GM21723 (cell line): ENCODE data around the gene PALD1.

Experiments used
- ATAC-seq: cut with Tn5 transposase; IDR thresholded peaks from one replicate; pipeline ENCODE4 v1.9.1; 2021; ENCODE audit warnings: mild to moderate bottlenecking, moderate library complexity; ENCODE audit not compliant: unreplicated experiment

Gene PALD1

DNA sequence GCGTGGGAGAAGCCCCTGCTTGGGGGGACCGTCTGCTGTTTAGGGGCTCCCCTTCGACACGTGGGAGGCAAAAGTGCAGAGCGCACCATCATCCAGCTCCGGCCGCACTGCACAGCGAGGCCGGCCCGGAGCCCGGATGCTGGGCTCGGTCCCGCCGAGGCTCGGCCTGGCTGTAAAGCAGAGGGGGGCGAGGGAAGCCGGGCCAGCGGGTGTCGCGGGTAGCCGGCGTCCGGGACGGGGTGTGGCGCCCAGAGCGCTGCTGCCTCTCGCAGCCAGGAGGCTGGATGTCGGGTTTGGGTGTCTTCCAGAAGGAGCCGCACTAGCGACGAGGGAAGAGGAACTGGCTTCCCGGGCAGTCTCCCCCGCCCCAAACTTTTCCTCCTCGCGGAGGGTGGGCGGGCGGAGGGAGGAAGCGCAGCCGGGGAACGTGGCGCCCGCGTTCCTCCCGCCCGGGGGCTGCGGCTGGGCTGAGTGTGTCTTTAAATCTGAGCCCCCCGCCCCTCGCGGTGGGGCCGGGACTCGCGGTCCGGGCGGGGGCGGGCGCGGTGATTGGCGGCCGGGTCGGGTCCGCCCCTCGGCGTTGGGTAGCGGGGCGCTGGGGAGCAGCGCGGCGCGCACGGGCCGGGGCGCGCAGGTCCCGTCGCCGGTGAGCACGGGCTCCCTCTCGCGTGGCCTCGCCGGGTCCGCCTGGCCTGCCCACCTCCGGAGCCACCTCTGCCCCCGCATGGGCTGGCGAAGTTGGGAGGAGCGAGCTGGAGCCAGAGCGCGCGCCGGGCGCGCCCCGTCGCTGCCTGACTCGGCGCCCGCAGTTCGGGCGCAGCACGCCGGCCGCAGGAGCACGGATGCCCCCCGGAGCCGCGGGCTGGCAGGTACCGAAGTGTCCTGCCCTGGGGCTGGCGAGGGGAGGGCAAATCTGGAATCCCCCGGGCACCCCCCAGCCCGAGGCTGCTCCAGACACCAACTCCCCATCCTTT, at the start of gene PALD1:
Gene PALD1 (plus strand): TSS at position 577 of the 974 bp plus-strand sequence. CDS start 47,185 bp downstream, outside the sequence.
- ATAC-seq = no peak

DNA sequence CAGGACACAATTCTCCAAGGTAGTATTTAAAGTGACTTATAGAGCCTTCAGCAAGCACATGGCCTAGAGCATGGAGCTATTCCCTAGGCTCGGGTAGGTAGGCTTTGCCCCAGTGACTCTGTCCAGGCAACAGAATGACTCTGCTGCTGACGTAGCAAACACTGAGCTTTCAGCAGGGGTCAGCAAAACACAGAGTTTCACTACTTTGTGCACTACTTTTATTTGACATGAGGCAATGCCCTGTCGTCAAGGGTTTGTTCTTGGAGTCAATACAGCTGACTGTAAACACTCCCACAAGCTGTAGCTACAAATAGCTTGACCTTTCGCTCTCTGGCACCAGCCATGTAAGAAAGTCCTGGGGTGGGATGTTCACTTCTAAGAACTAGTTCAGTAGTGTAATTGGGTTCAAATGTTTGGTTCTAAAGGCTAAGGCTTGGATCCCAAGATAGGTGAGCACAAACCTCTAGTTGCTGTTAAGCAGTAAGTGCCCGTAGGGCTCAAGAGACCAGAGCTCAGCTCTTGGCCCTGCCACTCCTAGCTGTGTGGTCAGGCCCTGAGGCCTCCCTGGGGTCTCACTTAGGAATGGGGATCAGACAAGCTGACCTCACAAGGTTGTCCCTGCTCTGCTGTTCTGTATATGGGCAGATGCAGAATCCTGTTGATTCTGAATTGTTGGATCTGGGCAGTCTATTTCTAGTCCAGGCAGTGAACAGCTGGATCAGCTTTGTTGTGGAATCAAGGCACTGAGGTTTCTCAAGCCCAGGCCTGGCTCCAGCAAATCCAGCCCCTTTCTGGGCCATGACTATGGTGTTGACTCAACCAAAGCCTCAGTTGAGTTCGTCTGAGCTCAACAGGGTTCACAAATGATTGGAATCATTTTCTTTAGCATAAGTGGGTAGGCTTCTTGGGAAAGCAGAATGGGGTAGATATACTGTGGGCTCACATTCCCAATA, 47.8 kb upstream of the PALD1 start:
- ATAC-seq = no peak

GRCh38 chr10:70432101-70432500, 46.5 kb upstream of the PALD1 start:
- no peak for ATAC-seq

DNA sequence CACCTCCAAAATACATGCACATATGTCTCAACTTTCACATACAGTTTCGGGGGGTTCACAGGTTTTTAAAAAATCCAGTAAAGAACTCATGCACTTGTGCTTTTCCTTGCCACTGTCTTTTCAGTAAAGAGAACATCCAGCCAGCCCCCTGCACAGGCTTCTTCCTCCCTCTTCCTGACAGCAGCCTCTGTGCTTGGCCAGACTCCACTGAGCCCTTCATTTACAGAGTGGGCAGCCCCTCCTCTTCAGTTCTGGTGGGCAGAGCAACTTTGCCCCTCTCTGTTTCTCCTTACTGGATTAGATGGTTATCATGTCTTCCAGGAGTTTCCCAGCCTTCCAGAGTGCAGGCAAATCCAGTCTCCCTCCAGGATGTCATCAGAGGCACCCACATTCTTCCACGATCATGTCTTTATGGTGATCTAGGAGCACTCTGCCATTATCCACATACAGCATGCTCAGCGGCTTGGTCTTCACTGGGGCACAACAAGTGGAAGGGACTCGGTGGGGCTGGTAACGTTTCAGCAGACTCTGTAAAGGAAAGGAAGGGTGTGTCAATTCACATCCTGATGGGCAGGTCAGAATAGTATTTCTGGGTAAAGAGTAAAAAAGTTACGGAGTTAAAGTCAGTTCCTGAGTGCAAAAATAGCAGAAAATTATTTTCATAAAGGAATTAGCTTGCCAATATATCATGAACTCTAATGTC, 45.9 kb upstream of the PALD1 start:
- no peak for ATAC-seq

DNA sequence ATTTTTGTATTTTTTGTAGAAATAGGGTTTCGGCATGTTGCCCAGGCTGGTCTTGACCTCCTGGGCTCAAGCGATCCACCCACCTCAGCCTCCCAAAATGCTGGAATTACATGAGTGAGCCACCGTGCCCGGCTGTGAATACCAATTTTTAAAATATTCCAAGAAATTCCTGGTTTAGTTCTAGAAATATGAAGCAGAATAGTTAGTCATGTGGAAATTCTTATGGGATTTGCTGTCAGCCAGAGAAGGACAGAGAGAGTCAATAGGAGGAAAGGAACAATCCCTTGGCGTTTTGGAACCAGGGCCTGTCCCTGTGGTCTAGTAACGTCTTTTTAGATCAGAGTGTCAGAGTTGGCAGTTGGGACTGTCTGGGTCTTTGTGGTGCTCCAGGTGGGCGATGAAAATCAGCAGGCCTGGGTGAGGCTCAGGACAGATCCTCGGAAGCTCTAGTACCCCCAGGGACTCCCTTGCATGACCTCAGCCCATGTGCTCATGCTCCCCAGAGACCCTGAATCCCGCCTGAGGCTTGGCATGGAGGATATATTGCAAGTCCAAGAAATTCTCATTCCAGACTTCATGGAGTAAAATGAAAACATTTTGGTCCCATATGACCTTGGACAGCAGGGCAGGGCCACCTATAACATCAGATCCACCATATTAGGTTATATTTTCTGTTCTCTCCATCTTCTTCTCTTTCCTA, 44.8 kb upstream of the PALD1 start:
- ATAC-seq = no peak

DNA sequence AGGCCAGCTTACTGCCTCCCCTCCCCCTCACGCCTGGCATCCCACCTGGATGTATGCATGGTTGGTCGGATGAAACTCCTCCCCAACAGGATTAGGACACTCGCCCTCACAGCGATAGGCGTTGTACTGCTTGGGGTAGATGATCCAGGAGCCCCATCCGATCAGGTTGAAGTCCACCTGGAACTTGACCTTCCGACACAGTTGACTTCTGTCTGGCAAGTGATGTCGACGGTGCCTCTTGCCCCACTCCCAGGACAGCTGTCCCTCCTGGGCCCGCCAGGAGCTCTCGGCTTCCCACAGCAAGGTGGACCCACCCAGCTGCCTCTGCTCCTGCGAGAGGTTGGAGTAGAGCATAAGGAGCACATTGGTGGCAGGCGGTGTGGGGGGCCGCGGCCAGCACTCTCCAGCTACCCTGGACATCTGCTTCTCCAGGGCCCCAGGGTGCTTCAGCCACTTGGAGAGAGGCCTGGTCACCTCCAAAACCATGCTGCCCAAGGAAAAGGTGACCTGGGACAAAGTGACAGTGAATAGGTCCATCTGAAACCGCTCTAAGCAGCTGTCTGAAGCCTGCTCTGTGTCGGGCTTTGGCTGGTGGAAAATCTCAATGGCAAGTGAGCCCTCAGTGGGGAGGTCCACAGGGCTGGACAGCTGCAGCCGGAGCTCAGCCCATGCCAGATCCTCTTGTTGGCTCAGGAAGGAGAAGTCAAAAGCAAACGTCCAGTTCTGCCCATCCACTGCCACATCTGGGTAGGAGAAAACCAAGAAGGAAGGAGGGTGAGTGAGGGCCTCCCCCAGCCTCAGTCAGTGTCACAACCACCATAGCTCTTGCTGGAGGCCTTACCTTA, 43.1 kb upstream of the PALD1 start:
- no peak for ATAC-seq

DNA sequence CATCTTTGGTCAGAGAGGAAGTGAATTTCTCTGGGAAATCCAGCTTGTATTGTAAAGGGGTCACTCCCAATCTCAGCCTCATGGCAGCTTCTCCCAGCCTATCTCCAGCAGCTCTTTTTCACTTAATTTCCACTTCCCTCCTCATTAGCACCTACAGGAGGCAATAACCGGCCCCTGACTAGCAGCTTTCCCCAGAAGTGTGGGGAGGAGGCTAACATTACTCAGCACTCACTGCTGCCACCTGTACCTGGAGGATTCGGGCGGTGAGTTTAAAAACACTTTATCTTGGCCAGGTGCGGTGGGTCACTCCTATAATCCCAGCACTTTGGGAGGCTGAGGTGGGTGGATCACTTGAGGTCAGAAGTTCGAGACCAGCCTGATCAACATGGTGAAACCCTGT, 40.8 kb upstream of the PALD1 start:
- no peak for ATAC-seq

DNA sequence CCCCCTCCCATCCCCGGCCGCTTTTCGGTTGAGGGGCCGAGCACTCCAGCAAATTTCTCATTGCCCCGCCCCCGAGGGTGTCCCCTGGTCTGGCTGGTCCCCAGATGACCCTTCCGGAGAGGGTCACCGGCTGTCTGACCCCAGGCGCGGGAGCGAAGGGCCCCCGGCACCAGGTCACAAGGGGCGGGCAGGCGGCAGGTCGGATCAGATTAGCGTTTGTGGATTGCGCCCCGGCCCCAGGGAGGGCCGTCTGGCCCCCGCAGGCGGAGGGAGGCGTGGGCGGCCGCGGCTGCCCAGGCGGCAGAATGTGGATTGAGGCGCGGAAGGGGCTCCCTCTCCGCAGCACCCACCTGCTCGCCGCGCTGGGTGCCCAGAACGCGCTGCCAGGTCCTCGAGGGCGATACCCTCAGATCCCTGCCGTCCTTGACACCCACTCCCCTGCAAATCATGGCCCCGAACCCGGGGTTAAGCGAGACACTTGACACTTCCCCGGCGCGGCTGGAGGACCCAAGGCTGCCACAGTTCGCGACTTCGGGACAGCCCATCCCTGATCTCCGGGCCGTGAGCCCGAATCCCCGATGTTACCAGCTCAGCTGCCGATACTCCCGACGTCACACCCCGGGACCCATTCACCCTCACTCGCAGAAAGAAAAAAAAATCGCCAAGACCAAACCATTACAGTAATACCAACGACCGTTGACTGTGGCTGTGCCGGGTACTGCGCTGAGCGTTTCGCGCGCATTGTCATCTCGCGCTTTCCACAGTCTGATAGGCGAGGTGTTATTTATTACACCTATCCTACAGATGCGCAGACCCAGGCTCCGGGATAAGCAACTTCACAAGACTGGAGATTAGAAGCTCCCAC, 38.0 kb upstream of the PALD1 start:
- no peak for ATAC-seq

GRCh38 chr10:70441161-70441894, 37.2 kb upstream of the PALD1 start, which contains the start of gene NODAL:
Gene NODAL, minus strand, starts transcription at chr10:70441681. Its CDS starts 14 bp downstream, at chr10:70441667.
- ATAC-seq = no peak

DNA sequence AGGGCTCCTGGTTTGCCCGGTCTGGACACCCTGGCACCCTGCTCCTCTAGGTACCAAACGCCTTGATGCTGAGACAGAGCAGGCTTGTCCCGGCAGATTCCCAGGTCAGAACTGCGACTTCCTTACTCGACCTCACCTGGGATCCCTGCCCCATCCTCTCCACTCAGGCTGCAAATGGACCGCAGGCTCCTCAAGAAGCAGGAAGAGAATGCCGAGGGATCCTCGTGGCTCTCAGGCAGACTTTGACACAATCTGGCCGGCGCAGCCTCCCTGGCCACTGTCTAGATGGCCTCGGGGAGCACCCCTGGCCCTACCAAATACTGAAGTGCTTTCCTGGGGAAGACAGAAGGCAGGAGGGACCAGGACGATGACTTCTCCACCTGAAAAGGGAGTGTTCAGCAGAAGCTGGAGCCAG, 36.7 kb upstream of the PALD1 start:
- no peak for ATAC-seq

DNA sequence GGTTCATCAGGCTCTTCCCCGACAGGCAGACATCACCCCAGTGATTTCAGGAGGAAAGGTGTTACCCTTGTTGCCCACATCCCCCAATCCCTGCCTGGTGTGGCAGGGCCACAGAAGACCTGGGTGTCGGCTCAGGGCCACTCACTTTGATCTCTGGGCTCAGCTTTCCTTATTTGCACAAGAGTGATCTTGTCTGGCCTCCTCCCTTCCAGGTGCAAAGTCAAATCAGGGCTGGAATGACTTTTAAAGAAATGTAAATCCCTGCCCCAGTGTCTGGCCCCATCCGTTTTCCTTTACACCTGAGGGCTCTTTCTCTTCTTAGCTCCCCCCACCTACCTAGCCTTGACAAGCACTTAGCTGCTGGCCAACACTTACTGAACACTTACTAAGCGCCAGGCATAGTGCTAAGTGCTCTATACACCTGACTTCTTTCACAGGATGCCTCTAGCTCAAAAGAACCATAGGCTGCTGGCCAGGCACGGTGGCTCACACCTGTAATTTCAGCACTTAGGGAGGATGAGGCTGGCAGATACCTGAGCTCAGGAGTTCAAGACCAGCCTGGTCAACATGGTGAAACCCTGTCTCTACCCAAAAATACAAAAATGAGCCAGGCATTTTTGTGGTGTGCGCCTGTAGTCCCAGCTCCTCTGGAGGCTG, 36.1 kb upstream of the PALD1 start:
- ATAC-seq = no peak

GRCh38 chr10:70444744-70445143, 33.8 kb upstream of the PALD1 start:
- no peak for ATAC-seq

- no peak for ATAC-seq
Observed at GRCh38 chr10:70445718-70446657, 32.6 kb upstream of the PALD1 start.

DNA sequence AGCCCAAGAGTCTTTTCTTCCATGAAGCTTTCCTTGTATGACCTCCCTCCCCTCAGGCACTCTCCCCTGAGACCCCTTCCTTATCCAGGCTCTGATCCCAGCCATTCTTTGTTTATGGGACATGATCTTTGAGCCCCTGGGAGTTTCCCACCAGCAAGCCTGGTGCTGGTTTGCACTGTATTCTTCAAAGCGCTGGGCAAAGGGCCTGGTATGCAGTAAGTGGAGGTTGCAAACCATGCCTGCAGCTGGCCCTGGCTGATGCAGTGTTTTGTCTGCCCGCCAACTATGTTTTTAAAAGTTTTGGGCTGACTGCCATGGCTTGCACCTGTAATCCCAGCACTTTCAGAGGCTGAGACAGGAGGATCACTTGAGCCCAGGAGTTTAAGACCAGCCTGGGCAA, 30.3 kb upstream of the PALD1 start:
- ATAC-seq = no peak

DNA sequence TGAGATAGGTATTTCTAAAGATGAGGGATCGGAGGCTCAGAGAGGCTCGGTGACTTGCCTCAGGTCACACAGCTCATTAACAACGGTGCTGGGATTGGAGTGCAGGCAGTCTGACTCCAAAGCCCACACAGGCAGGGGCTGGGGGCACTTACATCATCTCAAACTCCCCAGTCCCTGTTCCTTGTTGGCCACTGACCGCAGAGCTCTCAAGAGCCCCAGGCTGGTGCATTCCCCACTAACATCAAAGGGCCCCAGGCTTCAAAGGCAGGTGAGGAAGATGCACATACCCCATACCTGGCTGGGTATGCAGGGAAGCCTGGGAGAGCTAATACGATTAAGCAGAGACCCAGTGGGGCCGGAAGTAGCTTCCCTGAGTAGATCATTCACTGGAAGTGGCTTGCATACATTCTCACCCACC, 23.3 kb upstream of the PALD1 start:
- ATAC-seq = no peak

GRCh38 chr10:70456164-70456563, 22.4 kb upstream of the PALD1 start:
- no peak for ATAC-seq
